Ovary (tissue), 9 donors: ENCODE measurements around the gene STAG3. TPM values are rescaled to one million over a fixed set of nuclear protein-coding genes. Genes with fewer than 3 reads are reported as not detected.
"Not testable (repeated sequence)": the region's sequence is repeated elsewhere in the genome, so short reads cannot be mapped to it uniquely, and the experiment has no call there.

ENCODE experiments used
- DNase-seq, 5 donors: peaks; one replicate each; pipeline ENCODE4 v3.0.0-alpha.2; 2019 to 2020
- H3K27ac ChIP-seq, 2 donors: fragments of 200-600 bp; one replicate each; pipeline versions ENCODE4 v1.5.1 to v1.8.0; 2019 to 2022
- H3K27me3 ChIP-seq: fragments of 200-600 bp; one replicate; pipeline ENCODE4 v1.8.0; 2022
- H3K36me3 ChIP-seq: fragments of 200-600 bp; sonication (generic); one replicate; pipeline ENCODE4 v1.5.1; 2019
- H3K4me1 ChIP-seq: one replicate; pipeline ENCODE4 v1.8.1; 2013; ENCODE audit warnings: mild to moderate bottlenecking, moderate library complexity; ENCODE audit not compliant: insufficient read depth
- H3K4me3 ChIP-seq: fragments of 200-600 bp; sonication (generic); one replicate; pipeline ENCODE4 v1.5.1; 2017
- H3K9me3 ChIP-seq, 2 donors: fragments of 200-600 bp in 1 of 2; sonication (generic) in 1 of 2; one replicate each; pipeline versions ENCODE4 v1.5.1 to v1.8.1; 2013 to 2019; ENCODE audit warnings: mild to moderate bottlenecking in 1 of 2, moderate library complexity in 1 of 2
- CTCF ChIP-seq, 3 donors: fragments of 450-650 bp in 2 of 3; fragments of 200-600 bp in 1 of 3; IDR thresholded peaks; one replicate each; pipeline versions ENCODE4 v1.5.1 to v1.8.0; 2016 to 2022; ENCODE audit warnings: antibody characterized with exemption in 3 of 3, mild to moderate bottlenecking in 1 of 3
- EP300 ChIP-seq: sonication (generic); formaldehyde crosslinking; IDR thresholded peaks from one replicate; pipeline ENCODE4 v1.6.1; 2017; ENCODE audit warnings: antibody characterized with exemption
- POLR2A ChIP-seq: fragments of 450-650 bp; IDR thresholded peaks from one replicate; pipeline ENCODE4 v1.6.1; 2017; ENCODE audit warnings: antibody characterized with exemption, mild to moderate bottlenecking, moderate library complexity
- WGBS, 3 donors: extraction: QIAGEN DNeasy Blood & Tissue Kit in 1 of 3; methylation state at CpG; one replicate each; pipeline versions ENCODE4 v1.1.5 to v1.1.7; 2013 to 2017; 5-methylcytosine and 5-hydroxymethylcytosine counted together
- intact Hi-C, 4 donors: fragments of 100-400 bp; cut with DNase I; formaldehyde crosslinking; loops; one replicate each; pipeline versions ENCODE4 v1.11.0 to v1.15.1; 2022 to 2023
- polyA plus RNA-seq, 2 donors: library from polyadenylated mRNA; stranded (reverse); fragments of 200-250 nt in 1 of 2; fragments of 350-450 nt in 1 of 2; fragmentation: Illumina TruSeq in 1 of 2; extraction: RNeasy Lipid Tissue Mini Kit (QIAGEN cat#74804) in 1 of 2; gene quantifications; one replicate each; pipeline ENCODE4 v1.2.3, GENCODE V29; 2013 to 2014
- total RNA-seq, 7 donors: library from RNA; depleted of rRNA in 2 of 7; stranded (reverse); fragments of >200 nt in 2 of 7; fragmentation: NEBNext Ultra II Directional in 3 of 7; extraction: Animal tissue kit (Norgen Biotek cat#: 25700) in 3 of 7; gene quantifications; one replicate each; pipeline versions ENCODE4 v1.1.0 to v1.2.4, GENCODE V29; 2016 to 2023
- donor health status: DM: no; HTN: no; CAD: no; lungs with moderate emphysema.
- donor health status: DM: no; HTN: no; CAD: no.
- donor health status: Bipolar disorder and iron deficiency.
- donor health status: DM: yes; HTN: yes; CAD: no.
- donor health status: DM: no; HTN: no; CAD: no.
- donor health status: DM: yes; HTN: yes; CAD: no.

STAG3 gene
- total and polyA plus RNA-seq, 9 donors = 0.66 to 3.2 (median 1.9) TPM

- intact Hi-C loops = loop anchor here in 1 of 4 donors (5.0 kb wide), 1 partner anchor 88 kb away; no protein-coding TSS in a partner anchor
- no peak for TF ChIP-seq EP300
- no peak for TF ChIP-seq POLR2A
- no peak for TF ChIP-seq CTCF (IDR thresholded peaks at IDR 0.05)
- WGBS, 3 donors = 77 to 78% (median 77%) methylated on average over 22 of the region's 22 CpGs
- Histone ChIP-seq H3K27me3 (no peaks in the 10 kb centered on the region), H3K4me1 (peaks cover 1% of the 10 kb centered on the region), H3K9me3 (no peaks in the 10 kb centered on the region), H3K27ac (no peak overlapping the region), H3K36me3 (no peaks in the 10 kb centered on the region), H3K4me3 (no peak overlapping the region)
- no peak for DNase-seq
Observed at GRCh38 chr7:100220586-100221230, 43.0 kb downstream of the STAG3 start.

GRCh38 chr7:100221231-100221718, 43.6 kb downstream of the STAG3 start:
- H3K4me3 ChIP-seq = no peak overlapping the region
- WGBS, 3 donors = 86 to 88% (median 87%) methylated on average over 5 of the region's 5 CpGs
- no peak for DNase-seq
- H3K36me3 ChIP-seq = no peaks in the 10 kb centered on the region
- no peaks in the 10 kb centered on the region for H3K4me1 ChIP-seq
- TF ChIP-seq EP300 = no peak
- TF ChIP-seq POLR2A = no peak
- TF ChIP-seq CTCF (IDR thresholded peaks at IDR 0.05) = no peak
- H3K27me3 ChIP-seq = no peaks in the 10 kb centered on the region
- H3K9me3 ChIP-seq = no peaks in the 10 kb centered on the region
- H3K27ac ChIP-seq = no peak overlapping the region
- intact Hi-C loops = loop anchor here in 1 of 4 donors (5.0 kb wide), 1 partner anchor 89 kb away; no protein-coding TSS in a partner anchor

- Histone ChIP-seq H3K27ac (no peak overlapping the region), H3K4me3 (no peak overlapping the region), H3K9me3 (no peaks in the 10 kb centered on the region), H3K4me1 (no peaks in the 10 kb centered on the region), H3K27me3 (no peaks in the 10 kb centered on the region), H3K36me3 (no peaks in the 10 kb centered on the region)
- TF ChIP-seq POLR2A (no peak), EP300 (no peak), CTCF (IDR thresholded peaks at IDR 0.05) (no peak)
- intact Hi-C loops = loop anchor here in 1 of 4 donors (5.0 kb wide), 1 partner anchor 90 kb away; no protein-coding TSS in a partner anchor
- no peak for DNase-seq
- 83 to 90% (median 85%) methylated on average over 14 of the region's 14 CpGs for WGBS, 3 donors
Observed at GRCh38 chr7:100221767-100222444, 44.2 kb downstream of the STAG3 start.

- 92 to 93% (median 93%) methylated on average over 13 of the region's 13 CpGs for WGBS, 3 donors
- no peak for TF ChIP-seq EP300
- no peak for TF ChIP-seq POLR2A
- intact Hi-C loops = loop anchor here in 1 of 4 donors (5.0 kb wide), 1 partner anchor 90 kb away; no protein-coding TSS in a partner anchor
Observed at GRCh38 chr7:100222445-100223132, 44.9 kb downstream of the STAG3 start.

GRCh38 chr7:100223376-100223927, 45.7 kb downstream of the STAG3 start:
- not testable (repeated sequence) for DNase-seq
- WGBS, 3 donors = 91 to 94% (median 94%) methylated on average over 17 of the region's 17 CpGs
- intact Hi-C loops = loop anchor here in 1 of 4 donors (5.0 kb wide), 1 partner anchor 91 kb away; no protein-coding TSS in a partner anchor

More at GRCh38 chr7:100222445-100223132, 44.9 kb downstream of the STAG3 start:
- DNase-seq = no peak
- H3K4me3 ChIP-seq = no peak overlapping the region
- H3K27ac ChIP-seq = no peak overlapping the region
- no peaks in the 10 kb centered on the region for H3K27me3 ChIP-seq
- no peaks in the 10 kb centered on the region for H3K36me3 ChIP-seq
- no peaks in the 10 kb centered on the region for H3K4me1 ChIP-seq
- no peaks in the 10 kb centered on the region for H3K9me3 ChIP-seq

GRCh38 chr7:100224891-100225290, 47.2 kb downstream of the STAG3 start:
- not testable (repeated sequence) for H3K4me1 ChIP-seq, H3K9me3 ChIP-seq, H3K27ac ChIP-seq, H3K36me3 ChIP-seq, H3K4me3 ChIP-seq, H3K27me3 ChIP-seq, DNase-seq
- intact Hi-C loops = loop anchor here in 1 of 4 donors (5.0 kb wide), 1 partner anchor 93 kb away; no protein-coding TSS in a partner anchor
- WGBS, 3 donors = 88 to 92% (median 89%) methylated on average over 6 of the region's 6 CpGs

More at GRCh38 chr7:100223376-100223927, 45.7 kb downstream of the STAG3 start:
- H3K27me3 ChIP-seq, H3K9me3 ChIP-seq, H3K36me3 ChIP-seq, H3K4me3 ChIP-seq, H3K4me1 ChIP-seq, H3K27ac ChIP-seq: not testable (repeated sequence)

- WGBS, 3 donors = 83 to 86% (median 86%) methylated on average over 8 of the region's 8 CpGs
- H3K27me3 ChIP-seq, intact Hi-C loops: not testable (repeated sequence)
Observed at GRCh38 chr7:100234660-100235317, 57.1 kb downstream of the STAG3 start.

More at GRCh38 chr7:100234660-100235317, 57.1 kb downstream of the STAG3 start:
- H3K9me3 ChIP-seq, H3K27ac ChIP-seq, DNase-seq, H3K36me3 ChIP-seq, H3K4me1 ChIP-seq, H3K4me3 ChIP-seq: not testable (repeated sequence)
